ENCODE measurements around the gene BMP6. TPM values are rescaled to one million over a fixed set of nuclear protein-coding genes. Genes with fewer than 3 reads are reported as not detected.

Gene BMP6
- total and polyA plus RNA-seq, 4 experiments from 2014 or later: 0.06 TPM; not detected in 3

GRCh38 chr6:7904654-7905319 lies 178.9 kb downstream of the BMP6 start:
- peaks cover 12% of the 10 kb centered on the region for H3K4me1 ChIP-seq (ENCODE audit: insufficient read depth, low read length)
- peaks cover 3 to 15% (median 8%) of the 10 kb centered on the region in 4 donors for H3K4me1 Mint-ChIP-seq
- ChIA-PET CTCF (ENCODE audit: partially characterized antibody) (interaction anchor here (1.2 kb wide), 1 partner anchor 155 kb away, joined by 3 read pairs; no protein-coding TSS in a partner anchor), POLR2A (ENCODE audit: partially characterized antibody) (no interaction called here)
- H3K36me3 ChIP-seq (ENCODE audit: insufficient read depth, low read length): peaks cover 8% of the 10 kb centered on the region
- H3K27ac ChIP-seq (ENCODE audit: low read depth, low read length): no peak overlapping the region
- no peaks in the 10 kb centered on the region for H3K9me3 ChIP-seq (ENCODE audit: control insufficient read depth in 1 of 2, low read length in 2 of 2)
- no peaks in the 10 kb centered on the region for H3K9me3 Mint-ChIP-seq
- H3K27me3 Mint-ChIP-seq: no peaks in the 10 kb centered on the region
- intact Hi-C loops (cut with micrococcal nuclease): loop anchor here (10.0 kb wide), 1 partner anchor 200 kb away; the partner anchor contains the start of gene EEF1E1
- peaks cover 23 to 53% of the 10 kb centered on the region in 2 donors for H3K36me3 Mint-ChIP-seq
- H3K4me3 ChIP-seq (ENCODE audit: low read length in 2 of 2): no peak overlapping the region
- H3K27me3 ChIP-seq (ENCODE audit: insufficient read depth, low read length): no peaks in the 10 kb centered on the region
- peak overlapping the region in 1 of 7 donors; percentile 11 for H3K27ac Mint-ChIP-seq
- DNase-seq: no peak
- H3K4me3 Mint-ChIP-seq: no peak overlapping the region

GRCh38 chr6:7905416-7905815 lies 179.5 kb downstream of the BMP6 start:
- Histone ChIP-seq H3K27me3 (ENCODE audit: insufficient read depth, low read length) (no peaks in the 10 kb centered on the region), H3K4me1 (ENCODE audit: insufficient read depth, low read length) (peaks cover 12% of the 10 kb centered on the region), H3K4me3 (ENCODE audit: low read length in 2 of 2) (no peak overlapping the region), H3K27ac (ENCODE audit: low read depth, low read length) (no peak overlapping the region), H3K9me3 (ENCODE audit: control insufficient read depth in 1 of 2, low read length in 2 of 2) (no peaks in the 10 kb centered on the region), H3K36me3 (ENCODE audit: insufficient read depth, low read length) (peaks cover 8% of the 10 kb centered on the region)
- no peak overlapping the region for H3K4me3 Mint-ChIP-seq
- H3K36me3 Mint-ChIP-seq: peaks cover 23 to 46% of the 10 kb centered on the region in 2 donors
- intact Hi-C loops (cut with micrococcal nuclease): loop anchor here (10.0 kb wide), 1 partner anchor 199 kb away; the partner anchor contains the start of gene EEF1E1
- H3K27ac Mint-ChIP-seq: no peak overlapping the region
- POLR2A ChIA-PET (ENCODE audit: partially characterized antibody): no interaction called here
- H3K9me3 Mint-ChIP-seq: no peaks in the 10 kb centered on the region
- peaks cover 3 to 15% (median 8%) of the 10 kb centered on the region in 4 donors for H3K4me1 Mint-ChIP-seq
- H3K27me3 Mint-ChIP-seq: no peaks in the 10 kb centered on the region
- CTCF ChIA-PET (ENCODE audit: partially characterized antibody): interaction anchor here (1.2 kb wide), 1 partner anchor 155 kb away, joined by 3 read pairs; no protein-coding TSS in a partner anchor
- no peak for DNase-seq

GRCh38 chr6:7906741-7907140 lies 180.8 kb downstream of the BMP6 start:
- Histone ChIP-seq H3K4me3 (ENCODE audit: low read length in 2 of 2) (no peak overlapping the region), H3K9me3 (ENCODE audit: control insufficient read depth in 1 of 2, low read length in 2 of 2) (no peaks in the 10 kb centered on the region), H3K27ac (ENCODE audit: low read depth, low read length) (no peak overlapping the region), H3K36me3 (ENCODE audit: insufficient read depth, low read length) (peaks cover 8% of the 10 kb centered on the region), H3K27me3 (ENCODE audit: insufficient read depth, low read length) (no peaks in the 10 kb centered on the region), H3K4me1 (ENCODE audit: insufficient read depth, low read length) (peaks cover 17% of the 10 kb centered on the region)
- no peak for DNase-seq
- H3K4me1 Mint-ChIP-seq: peaks cover 3 to 15% (median 9%) of the 10 kb centered on the region in 4 donors
- peak overlapping the region in 3 of 7 donors; percentile 1 to 67 (median 46) for H3K27ac Mint-ChIP-seq
- no peak overlapping the region for H3K4me3 Mint-ChIP-seq
- intact Hi-C loops (cut with micrococcal nuclease): loop anchor here (10.0 kb wide), 1 partner anchor 198 kb away; the partner anchor contains the start of gene EEF1E1
- no peaks in the 10 kb centered on the region for H3K27me3 Mint-ChIP-seq
- no peaks in the 10 kb centered on the region for H3K9me3 Mint-ChIP-seq
- CTCF ChIA-PET (ENCODE audit: partially characterized antibody): no interaction called here
- POLR2A ChIA-PET (ENCODE audit: partially characterized antibody): interaction anchor here (0.6 kb wide), 1 partner anchor 15 kb away, joined by 3 read pairs; no protein-coding TSS in a partner anchor
- H3K36me3 Mint-ChIP-seq: peaks cover 12 to 33% of the 10 kb centered on the region in 2 donors

- ChIA-PET CTCF (ENCODE audit: partially characterized antibody) (no interaction called here), POLR2A (ENCODE audit: partially characterized antibody) (interaction anchor here (0.6 kb wide), 1 partner anchor 14 kb away, joined by 3 read pairs; no protein-coding TSS in a partner anchor)
- no peaks in the 10 kb centered on the region for H3K9me3 Mint-ChIP-seq
- H3K27ac Mint-ChIP-seq: peak overlapping the region in 1 of 7 donors; percentile 36
- peaks cover 10 to 29% of the 10 kb centered on the region in 2 donors for H3K36me3 Mint-ChIP-seq
- no peak overlapping the region for H3K4me3 ChIP-seq (ENCODE audit: low read length in 2 of 2)
- no peak for DNase-seq
- peaks cover 3 to 15% (median 8%) of the 10 kb centered on the region in 4 donors for H3K4me1 Mint-ChIP-seq
- H3K4me3 Mint-ChIP-seq: no peak overlapping the region
- no peak overlapping the region for H3K27ac ChIP-seq (ENCODE audit: low read depth, low read length)
- H3K27me3 Mint-ChIP-seq: no peaks in the 10 kb centered on the region
- no peaks in the 10 kb centered on the region for H3K27me3 ChIP-seq (ENCODE audit: insufficient read depth, low read length)
- H3K36me3 ChIP-seq (ENCODE audit: insufficient read depth, low read length): peaks cover 8% of the 10 kb centered on the region
- intact Hi-C loops (cut with micrococcal nuclease): loop anchor here (10.0 kb wide), 1 partner anchor 198 kb away; the partner anchor contains the start of gene EEF1E1
- H3K4me1 ChIP-seq (ENCODE audit: insufficient read depth, low read length): peaks cover 17% of the 10 kb centered on the region
- no peaks in the 10 kb centered on the region for H3K9me3 ChIP-seq (ENCODE audit: control insufficient read depth in 1 of 2, low read length in 2 of 2)
Observed at GRCh38 chr6:7907159-7907558, 181.3 kb downstream of the BMP6 start.

GRCh38 chr6:7909323-7910276 lies 183.7 kb downstream of the BMP6 start:
- Mint-ChIP-seq H3K27ac (peak overlapping the region in 5 of 7 donors; percentile 33 to 83 (median 64)), H3K4me3 (peak overlapping the region; percentile 79 to 86 (median 83)), H3K9me3 (no peaks in the 10 kb centered on the region), H3K4me1 (peaks cover 3 to 15% (median 8%) of the 10 kb centered on the region in 4 donors), H3K27me3 (no peaks in the 10 kb centered on the region), H3K36me3 (peaks cover 4 to 6% of the 10 kb centered on the region in 2 donors)
- no peaks in the 10 kb centered on the region for H3K27me3 ChIP-seq (ENCODE audit: insufficient read depth, low read length)
- H3K27ac ChIP-seq (ENCODE audit: low read depth, low read length): peak overlapping the region; percentile 13
- intact Hi-C loops (cut with micrococcal nuclease): loop anchor here (1.0 to 10.0 kb wide), 2 partner anchors 155 to 195 kb away; partner anchors contain the start of genes BLOC1S5 and EEF1E1
- H3K4me3 ChIP-seq (ENCODE audit: low read length in 2 of 2): peak overlapping the region; percentile 29 to 69
- POLR2A ChIA-PET (ENCODE audit: partially characterized antibody): interaction anchor here (0.6 to 2.0 kb wide), 3 partner anchors 97 to 155 kb away, joined by 3 to 9 read pairs (median 3); partner anchors contain the start of gene BLOC1S5
- H3K36me3 ChIP-seq (ENCODE audit: insufficient read depth, low read length): no peaks in the 10 kb centered on the region
- peaks cover 17% of the 10 kb centered on the region for H3K4me1 ChIP-seq (ENCODE audit: insufficient read depth, low read length)
- peak in 3 of 5 donors; percentile 10 to 14 (median 12) for DNase-seq
- no peaks in the 10 kb centered on the region for H3K9me3 ChIP-seq (ENCODE audit: control insufficient read depth in 1 of 2, low read length in 2 of 2)
- CTCF ChIA-PET (ENCODE audit: partially characterized antibody): no interaction called here

- POLR2A ChIA-PET (ENCODE audit: partially characterized antibody): no interaction called here
Observed at GRCh38 chr6:7910298-7910653, 184.4 kb downstream of the BMP6 start.

More at GRCh38 chr6:7910298-7910653, 184.4 kb downstream of the BMP6 start:
- no peak for DNase-seq
- H3K4me3 Mint-ChIP-seq: no peak overlapping the region
- peaks cover 3 to 15% (median 8%) of the 10 kb centered on the region in 4 donors for H3K4me1 Mint-ChIP-seq
- CTCF ChIA-PET (ENCODE audit: partially characterized antibody): no interaction called here
- Histone ChIP-seq H3K4me1 (ENCODE audit: insufficient read depth, low read length) (peaks cover 17% of the 10 kb centered on the region), H3K27me3 (ENCODE audit: insufficient read depth, low read length) (no peaks in the 10 kb centered on the region), H3K9me3 (ENCODE audit: control insufficient read depth in 1 of 2, low read length in 2 of 2) (no peaks in the 10 kb centered on the region), H3K27ac (ENCODE audit: low read depth, low read length) (peak overlapping the region; percentile 13), H3K36me3 (ENCODE audit: insufficient read depth, low read length) (no peaks in the 10 kb centered on the region), H3K4me3 (ENCODE audit: low read length in 2 of 2) (peak overlapping the region in 1 of 2 donors; percentile 69)
- H3K9me3 Mint-ChIP-seq: no peaks in the 10 kb centered on the region
- H3K27me3 Mint-ChIP-seq: no peaks in the 10 kb centered on the region
- no peak overlapping the region for H3K27ac Mint-ChIP-seq
- intact Hi-C loops (cut with micrococcal nuclease): loop anchor here (1.0 kb wide), 1 partner anchor 154 kb away; the partner anchor contains the start of gene BLOC1S5
- H3K36me3 Mint-ChIP-seq: no peaks in the 10 kb centered on the region
